GM04503 (cell line): Measurements from ENCODE around the gene PNPLA7.
"Not testable (repeated sequence)": the region's sequence is repeated elsewhere in the genome, so short reads cannot be mapped to it uniquely, and the experiment has no call there.

Experiments used
- DNase-seq: peaks from one replicate; pipeline ENCODE4 v3.0.0-alpha.2; 2012; ENCODE audit warnings: low read depth

The PNPLA7 gene

GRCh38 chr9:137417161-137418021 lies 132.8 kb downstream of the PNPLA7 start:
- no peak for DNase-seq

- DNase-seq, result no peak
Measured at GRCh38 chr9:137416563-137417151, 133.5 kb downstream of the PNPLA7 start.

GRCh38 chr9:137416006-137416562 lies 134.1 kb downstream of the PNPLA7 start:
- no peak for DNase-seq

- no peak for DNase-seq
Measured at GRCh38 chr9:137415451-137415850, 134.8 kb downstream of the PNPLA7 start.

- no peak for DNase-seq
Measured at GRCh38 chr9:137412431-137412830, 137.8 kb downstream of the PNPLA7 start.

GRCh38 chr9:137411645-137412380 lies 138.4 kb downstream of the PNPLA7 start:
- no peak for DNase-seq

GRCh38 chr9:137411260-137411644 lies 138.9 kb downstream of the PNPLA7 start:
- DNase-seq, result no peak

- DNase-seq, result no peak
Measured at GRCh38 chr9:137410891-137411249, 139.3 kb downstream of the PNPLA7 start.

GRCh38 chr9:137410236-137410890 lies 139.8 kb downstream of the PNPLA7 start:
- not testable (repeated sequence) for DNase-seq
